ENCODE data around the gene CDYL. TPM values are rescaled to one million over a fixed set of nuclear protein-coding genes. Genes with fewer than 3 reads are reported as not detected.

Gene CDYL
- total RNA-seq, 1 donor from 2014 or later: 53.5 TPM

DNA sequence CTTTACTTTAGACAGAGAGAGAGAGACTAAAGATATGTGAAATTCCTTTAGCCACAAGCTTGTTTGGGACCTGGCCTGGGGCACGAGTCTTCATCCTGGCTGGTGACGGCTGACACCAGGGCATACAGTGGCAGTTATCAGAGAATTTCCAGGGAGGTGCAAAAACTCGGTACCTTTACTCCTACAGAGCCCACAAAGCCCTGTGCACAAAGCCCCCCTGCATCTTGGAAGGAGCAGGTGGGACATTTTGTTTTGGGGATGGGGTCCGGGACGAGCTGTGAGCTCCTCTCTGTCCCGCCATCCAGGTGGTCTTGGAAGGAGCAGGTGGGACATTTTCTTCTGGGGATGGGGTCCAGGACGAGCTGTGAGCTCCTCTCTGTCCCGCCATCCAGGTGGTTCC is 198.8 kb downstream of the CDYL start:
- H3K27me3 ChIP-seq: no peaks in the 10 kb centered on the region
- Mint-ChIP-seq H3K4me3 (no peak overlapping the region), H3K27ac (no peak overlapping the region), H3K27me3 (ENCODE audit: insufficient read depth, low read depth) (peaks cover 20% of the 10 kb centered on the region), H3K4me1 (peaks cover 25% of the 10 kb centered on the region), H3K36me3 (peaks cover 5% of the 10 kb centered on the region), H3K9me3 (peaks cover 47% of the 10 kb centered on the region)
- H2AFZ ChIP-seq (replicated peaks): no peak overlapping the region
- H3K79me2 ChIP-seq (ENCODE audit: low read depth): no peaks in the 10 kb centered on the region
- H3K27ac ChIP-seq: no peak overlapping the region
- DNase-seq (ENCODE audit: low spot score): no peak
- peaks cover 15% of the 10 kb centered on the region for H3K4me1 ChIP-seq
- H3K4me3 ChIP-seq: no peak overlapping the region
- H3K9ac ChIP-seq: no peak overlapping the region
- no peaks in the 10 kb centered on the region for H3K36me3 ChIP-seq
- no peak for TF ChIP-seq EZH2phosphoT487 (IDR thresholded peaks at IDR 0.05)
- no peak for TF ChIP-seq EZH2 (IDR thresholded peaks at IDR 0.05)
- TF ChIP-seq CTCF (IDR thresholded peaks at IDR 0.05): no peak
- peak overlapping the region; percentile 68 for H3K4me2 ChIP-seq
- peaks cover 10% of the 10 kb centered on the region for H3F3A ChIP-seq (ENCODE audit: low read depth)
- no peaks in the 10 kb centered on the region for H3K9me3 ChIP-seq (ENCODE audit: low read depth)
- H4K20me1 ChIP-seq (ENCODE audit: low read depth): no peaks in the 10 kb centered on the region

DNA sequence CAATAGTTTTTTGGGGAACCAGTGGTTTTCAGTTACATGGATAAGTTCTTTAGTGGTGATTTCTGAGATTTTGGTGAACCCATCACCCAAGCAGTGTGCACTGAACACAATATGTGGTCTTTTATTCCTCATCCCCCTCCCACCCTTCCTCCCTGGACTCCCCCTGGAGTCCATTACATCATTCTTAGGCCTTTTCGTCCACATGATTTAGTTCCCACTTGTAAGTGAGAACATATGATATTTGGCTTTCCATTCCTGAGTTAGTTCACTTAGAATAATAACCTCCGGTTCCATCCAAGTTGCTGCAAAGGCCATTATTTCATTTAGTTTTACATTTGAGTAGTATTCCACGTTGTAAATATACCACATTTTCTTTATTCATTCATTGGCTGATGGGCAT is 199.3 kb downstream of the CDYL start:
- no peak overlapping the region for H3K9ac ChIP-seq
- H4K20me1 ChIP-seq (ENCODE audit: low read depth): no peaks in the 10 kb centered on the region
- H3K79me2 ChIP-seq (ENCODE audit: low read depth): no peaks in the 10 kb centered on the region
- H3K36me3 ChIP-seq: no peaks in the 10 kb centered on the region
- peaks cover 10% of the 10 kb centered on the region for H3F3A ChIP-seq (ENCODE audit: low read depth)
- H3K9me3 ChIP-seq (ENCODE audit: low read depth): no peaks in the 10 kb centered on the region
- H3K4me1 ChIP-seq: peaks cover 15% of the 10 kb centered on the region
- no peak overlapping the region for H3K4me3 Mint-ChIP-seq
- no peak overlapping the region for H3K27ac ChIP-seq
- no peak overlapping the region for H2AFZ ChIP-seq (replicated peaks)
- H3K4me1 Mint-ChIP-seq: peaks cover 21% of the 10 kb centered on the region
- H3K27ac Mint-ChIP-seq: no peak overlapping the region
- H3K4me3 ChIP-seq: no peak overlapping the region
- DNase-seq (ENCODE audit: low spot score): no peak
- H3K9me3 Mint-ChIP-seq: peaks cover 47% of the 10 kb centered on the region
- TF ChIP-seq EZH2 (IDR thresholded peaks at IDR 0.05) (no peak), EZH2phosphoT487 (IDR thresholded peaks at IDR 0.05) (no peak), CTCF (IDR thresholded peaks at IDR 0.05) (no peak)
- H3K4me2 ChIP-seq: no peak overlapping the region
- H3K27me3 Mint-ChIP-seq (ENCODE audit: insufficient read depth, low read depth): peaks cover 20% of the 10 kb centered on the region
- peaks cover 5% of the 10 kb centered on the region for H3K36me3 Mint-ChIP-seq
- no peaks in the 10 kb centered on the region for H3K27me3 ChIP-seq

- Histone ChIP-seq H3K9me3 (ENCODE audit: low read depth) (no peaks in the 10 kb centered on the region), H3K79me2 (ENCODE audit: low read depth) (no peaks in the 10 kb centered on the region), H4K20me1 (ENCODE audit: low read depth) (no peaks in the 10 kb centered on the region), H2AFZ (replicated peaks) (no peak overlapping the region), H3F3A (ENCODE audit: low read depth) (peaks cover 10% of the 10 kb centered on the region), H3K9ac (no peak overlapping the region), H3K27ac (no peak overlapping the region), H3K4me3 (no peak overlapping the region), H3K27me3 (no peaks in the 10 kb centered on the region), H3K4me1 (peaks cover 15% of the 10 kb centered on the region), H3K36me3 (no peaks in the 10 kb centered on the region), H3K4me2 (no peak overlapping the region)
- Mint-ChIP-seq H3K27ac (no peak overlapping the region), H3K27me3 (ENCODE audit: insufficient read depth, low read depth) (peaks cover 13% of the 10 kb centered on the region), H3K9me3 (peaks cover 47% of the 10 kb centered on the region), H3K4me1 (peaks cover 12% of the 10 kb centered on the region), H3K4me3 (no peak overlapping the region), H3K36me3 (peaks cover 5% of the 10 kb centered on the region)
- TF ChIP-seq EZH2 (IDR thresholded peaks at IDR 0.05): no peak
- no peak for DNase-seq (ENCODE audit: low spot score)
Observed at GRCh38 chr6:4977468-4977867, 201.3 kb downstream of the CDYL start.

DNA sequence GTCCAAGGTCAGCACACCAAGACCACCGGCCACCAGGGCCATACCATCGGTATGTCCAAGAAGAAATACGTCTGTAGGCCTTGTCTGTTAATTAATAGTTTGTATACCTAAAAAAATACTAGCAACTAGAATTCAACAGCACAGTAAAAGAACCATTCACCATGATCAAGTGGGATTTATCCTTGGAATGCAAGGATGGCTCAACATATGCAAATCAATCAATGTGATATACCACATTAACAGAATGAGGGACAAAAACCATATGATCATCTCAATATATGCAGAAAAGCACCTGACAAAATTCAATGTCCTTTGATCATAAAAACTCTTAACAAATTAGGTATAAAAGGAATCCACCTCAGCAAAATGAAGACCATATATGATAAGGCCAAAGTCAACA is 203.2 kb downstream of the CDYL start:
- Histone ChIP-seq H3K36me3 (no peaks in the 10 kb centered on the region), H3K9me3 (ENCODE audit: low read depth) (no peaks in the 10 kb centered on the region), H3K4me2 (no peak overlapping the region), H3K79me2 (ENCODE audit: low read depth) (no peaks in the 10 kb centered on the region), H3K4me3 (no peak overlapping the region), H4K20me1 (ENCODE audit: low read depth) (no peaks in the 10 kb centered on the region), H3K9ac (no peak overlapping the region), H3K27ac (no peak overlapping the region), H2AFZ (replicated peaks) (no peak overlapping the region), H3K4me1 (peaks cover 4% of the 10 kb centered on the region), H3F3A (ENCODE audit: low read depth) (peaks cover 2% of the 10 kb centered on the region), H3K27me3 (no peaks in the 10 kb centered on the region)
- H3K27me3 Mint-ChIP-seq (ENCODE audit: insufficient read depth, low read depth): peaks cover 9% of the 10 kb centered on the region
- no peak overlapping the region for H3K27ac Mint-ChIP-seq
- peaks cover 47% of the 10 kb centered on the region for H3K9me3 Mint-ChIP-seq
- DNase-seq (ENCODE audit: low spot score): no peak
- H3K4me1 Mint-ChIP-seq: peaks cover 1% of the 10 kb centered on the region
- no peak overlapping the region for H3K4me3 Mint-ChIP-seq
- H3K36me3 Mint-ChIP-seq: peaks cover 7% of the 10 kb centered on the region
- TF ChIP-seq CTCF (IDR thresholded peaks at IDR 0.05) (no peak), EZH2 (IDR thresholded peaks at IDR 0.05) (no peak), EZH2phosphoT487 (IDR thresholded peaks at IDR 0.05) (no peak)

All from neural progenitor cell (in vitro differentiated cells).